WERI-Rb-1 (cell line): ENCODE results near the gene C11orf52.

Experiments used
- DNase-seq: peaks from one replicate; pipeline ENCODE4 v3.0.0-alpha.2; 2020
- H3K27ac ChIP-seq: fragments of 250-450 bp; sonication (Bioruptor Pico); 2 replicates; pipeline ENCODE4 v1.5.1; 2020; ENCODE audit warnings: mild to moderate bottlenecking, moderate library complexity
- H3K27me3 ChIP-seq: fragments of 250-450 bp; sonication (Bioruptor Pico); 2 replicates; pipeline ENCODE4 v1.5.1; 2021; ENCODE audit warnings: mild to moderate bottlenecking, low read depth, moderate library complexity; ENCODE audit not compliant: insufficient read depth, severe bottlenecking
- H3K36me3 ChIP-seq: fragments of 250-450 bp; sonication (Bioruptor Pico); 2 replicates; pipeline ENCODE4 v1.5.1; 2020; ENCODE audit warnings: mild to moderate bottlenecking, moderate library complexity
- H3K4me3 ChIP-seq: 2 replicates; pipeline ENCODE4 v1.5.1; 2011; ENCODE audit warnings: low read depth, mild to moderate bottlenecking, control low read depth, low read length
- H3K9me3 ChIP-seq: fragments of 250-450 bp; sonication (Bioruptor Pico); 2 replicates; pipeline ENCODE4 v1.5.1; 2021; ENCODE audit warnings: mild to moderate bottlenecking, moderate library complexity; ENCODE audit not compliant: severe bottlenecking
- TF ChIP-seq, protein P1 (sequence below): IDR thresholded peaks from 2 replicates; pipeline ENCODE4 v1.5.1; 2011; ENCODE audit warnings: low read depth, mild to moderate bottlenecking, control low read depth, inconsistent platforms, low read length

Gene C11orf52

DNA sequence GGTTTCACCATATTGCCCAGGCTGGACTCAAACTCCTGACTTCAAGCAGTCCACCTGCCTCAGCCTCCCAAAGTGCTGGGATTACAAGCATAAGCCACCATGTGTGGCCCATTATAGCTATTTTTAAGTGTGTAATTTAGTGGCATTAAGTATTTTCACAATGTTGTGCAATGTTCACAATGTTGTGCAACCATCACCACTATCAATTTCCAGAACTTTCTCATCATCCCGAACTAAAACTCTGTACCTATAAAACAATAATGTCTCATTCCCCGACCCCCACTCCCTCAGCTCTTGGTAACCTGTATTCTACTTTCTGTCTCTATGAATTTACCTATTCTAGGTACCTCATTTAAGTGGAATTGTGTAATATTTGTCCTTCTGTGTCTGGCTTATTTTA, 31.9 kb upstream of the C11orf52 start:
- Histone ChIP-seq H3K36me3 (no peaks in the 10 kb centered on the region), H3K4me3 (no peak overlapping the region), H3K9me3 (no peaks in the 10 kb centered on the region), H3K27me3 (no peaks in the 10 kb centered on the region), H3K27ac (no peak overlapping the region)
- TF ChIP-seq, protein P1, sequence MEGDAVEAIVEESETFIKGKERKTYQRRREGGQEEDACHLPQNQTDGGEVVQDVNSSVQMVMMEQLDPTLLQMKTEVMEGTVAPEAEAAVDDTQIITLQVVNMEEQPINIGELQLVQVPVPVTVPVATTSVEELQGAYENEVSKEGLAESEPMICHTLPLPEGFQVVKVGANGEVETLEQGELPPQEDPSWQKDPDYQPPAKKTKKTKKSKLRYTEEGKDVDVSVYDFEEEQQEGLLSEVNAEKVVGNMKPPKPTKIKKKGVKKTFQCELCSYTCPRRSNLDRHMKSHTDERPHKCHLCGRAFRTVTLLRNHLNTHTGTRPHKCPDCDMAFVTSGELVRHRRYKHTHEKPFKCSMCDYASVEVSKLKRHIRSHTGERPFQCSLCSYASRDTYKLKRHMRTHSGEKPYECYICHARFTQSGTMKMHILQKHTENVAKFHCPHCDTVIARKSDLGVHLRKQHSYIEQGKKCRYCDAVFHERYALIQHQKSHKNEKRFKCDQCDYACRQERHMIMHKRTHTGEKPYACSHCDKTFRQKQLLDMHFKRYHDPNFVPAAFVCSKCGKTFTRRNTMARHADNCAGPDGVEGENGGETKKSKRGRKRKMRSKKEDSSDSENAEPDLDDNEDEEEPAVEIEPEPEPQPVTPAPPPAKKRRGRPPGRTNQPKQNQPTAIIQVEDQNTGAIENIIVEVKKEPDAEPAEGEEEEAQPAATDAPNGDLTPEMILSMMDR, result no peak
- DNase-seq, result no peak

DNA sequence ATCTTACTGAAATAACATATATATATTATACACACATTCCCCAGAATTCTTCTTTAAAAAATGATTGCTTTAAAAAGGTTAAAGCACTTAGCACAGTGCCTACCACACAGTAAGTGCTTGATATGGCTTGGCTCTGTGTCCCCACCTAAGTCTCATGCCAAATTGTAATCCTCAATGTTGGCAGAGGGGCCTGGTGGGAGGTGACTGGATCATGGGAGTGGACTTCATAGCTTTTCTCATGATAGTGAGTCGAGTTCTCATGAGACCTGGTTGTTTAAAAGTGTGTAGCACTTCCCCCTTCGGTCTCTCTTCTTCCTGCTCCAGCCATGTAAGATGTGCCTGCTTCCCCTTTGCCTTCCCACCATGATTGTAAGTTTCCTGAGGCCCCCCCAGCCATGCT, 13.3 kb upstream of the C11orf52 start:
- TF ChIP-seq, protein P1, result no peak

DNA sequence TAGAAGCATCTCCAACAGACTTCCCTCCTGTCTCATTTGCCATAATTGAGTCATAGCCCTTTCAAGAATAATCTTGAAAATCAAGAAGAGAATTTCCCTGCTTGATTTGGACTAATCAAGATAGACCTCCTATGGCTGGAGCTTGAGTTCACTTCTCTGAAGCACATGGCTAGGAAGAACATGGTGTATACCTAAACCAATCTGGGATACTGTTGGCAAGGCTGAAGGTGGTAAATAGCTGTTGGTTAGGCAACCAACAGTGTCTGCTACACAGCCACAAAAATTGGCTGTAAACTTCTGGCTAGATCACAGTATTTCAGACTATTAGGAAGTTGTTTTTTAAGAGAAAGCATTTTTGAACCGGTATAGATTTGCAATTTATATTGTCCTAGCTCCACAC, 12.0 kb upstream of the C11orf52 start:
- Histone ChIP-seq H3K9me3 (no peaks in the 10 kb centered on the region), H3K27me3 (no peaks in the 10 kb centered on the region), H3K36me3 (no peaks in the 10 kb centered on the region), H3K4me3 (no peak overlapping the region), H3K27ac (no peak overlapping the region)
- DNase-seq, result no peak
- TF ChIP-seq, protein P1, result no peak

More for the DNA sequence above, 13.3 kb upstream of the C11orf52 start:
- Histone ChIP-seq H3K27ac (no peak overlapping the region), H3K9me3 (no peaks in the 10 kb centered on the region), H3K36me3 (no peaks in the 10 kb centered on the region), H3K27me3 (no peaks in the 10 kb centered on the region), H3K4me3 (no peak overlapping the region)
- DNase-seq, result no peak

DNA sequence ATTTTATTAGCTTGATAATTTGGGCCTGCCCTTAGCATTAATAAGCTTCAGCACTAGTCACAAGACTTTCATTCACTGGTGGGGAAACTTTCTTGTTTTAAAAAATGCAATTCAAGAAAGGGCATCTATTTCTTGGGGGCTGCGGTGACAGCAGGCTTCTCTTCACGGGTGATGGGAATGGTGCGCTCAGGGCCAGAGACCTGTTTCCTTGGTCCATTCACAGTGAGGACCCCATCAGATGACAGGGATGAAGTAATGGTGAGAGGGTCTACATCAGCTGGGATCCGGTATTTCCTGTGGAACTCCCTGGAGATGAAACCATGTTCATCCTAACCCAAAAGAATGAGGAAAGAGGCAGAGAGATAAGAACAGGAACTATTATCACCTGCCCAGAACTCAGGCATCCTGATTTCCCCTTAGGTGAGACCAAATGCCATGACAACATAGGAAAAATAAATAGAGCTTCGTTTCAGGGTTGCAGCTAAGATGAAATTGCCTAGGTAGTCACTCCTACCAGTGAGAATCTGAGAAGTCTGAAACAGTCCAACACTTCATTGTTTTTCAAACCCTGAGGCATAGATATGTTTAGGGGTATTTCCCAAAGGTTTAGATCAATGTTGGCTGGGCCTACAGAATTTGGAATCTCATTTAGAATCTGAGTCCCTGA, 9.9 kb upstream of the C11orf52 start:
- TF ChIP-seq, protein P1, result no peak
- Histone ChIP-seq H3K27ac (no peak overlapping the region), H3K36me3 (no peaks in the 10 kb centered on the region), H3K4me3 (no peak overlapping the region), H3K27me3 (no peaks in the 10 kb centered on the region), H3K9me3 (no peaks in the 10 kb centered on the region)
- DNase-seq, result no peak

DNA sequence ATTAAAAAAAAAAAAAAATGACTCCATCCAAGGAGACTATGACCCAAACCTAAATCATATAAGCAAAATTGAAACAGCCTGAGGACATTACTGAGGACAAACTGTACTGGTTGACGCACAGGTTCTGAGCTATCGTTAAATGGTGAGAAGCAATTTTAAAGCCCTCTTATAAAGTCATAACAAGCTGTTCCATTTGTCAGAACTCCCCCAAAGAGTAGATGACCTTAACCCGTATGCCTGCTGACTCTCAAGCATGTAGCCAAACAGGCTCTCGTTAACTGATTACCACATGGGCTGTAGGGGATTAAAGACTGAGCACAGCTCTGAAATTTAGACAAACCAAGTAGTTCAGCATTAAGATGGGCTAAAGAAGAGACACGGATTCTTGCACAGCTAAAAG, 9.3 kb upstream of the C11orf52 start:
- H3K27me3 ChIP-seq, result no peaks in the 10 kb centered on the region
- H3K36me3 ChIP-seq, result no peaks in the 10 kb centered on the region
- TF ChIP-seq, protein P1, result no peak
- no peak overlapping the region for H3K4me3 ChIP-seq
- H3K9me3 ChIP-seq, result no peaks in the 10 kb centered on the region
- no peak overlapping the region for H3K27ac ChIP-seq
- DNase-seq, result no peak
